ENCODE measurements around the gene PTTG1.

The PTTG1 gene

GRCh38 chr5:160473681-160474080 lies 52.0 kb downstream of the PTTG1 start:
- Histone ChIP-seq H3K4me1 (ENCODE audit: insufficient read depth, insufficient read length) (peaks cover 3% of the 10 kb centered on the region), H3K27me3 (ENCODE audit: insufficient read depth, insufficient read length) (no peaks in the 10 kb centered on the region), H3K4me3 (ENCODE audit: insufficient read length, low read depth) (no peak overlapping the region), H3K9me3 (ENCODE audit: insufficient read depth, low read length) (no peaks in the 10 kb centered on the region), H3K36me3 (ENCODE audit: insufficient read depth, insufficient read length, low read length) (no peaks in the 10 kb centered on the region), H3K9ac (ENCODE audit: insufficient read length, low read depth) (no peak overlapping the region)
- no peak for DNase-seq (ENCODE audit: low read depth, low spot score)
- TF ChIP-seq YY1 (IDR thresholded peaks at IDR 0.05; ENCODE audit: insufficient read depth, insufficient read length) (no peak), SUZ12 (IDR thresholded peaks at IDR 0.05; ENCODE audit: extremely low read depth, insufficient read depth, insufficient read length) (no peak), ZNF274 (IDR thresholded peaks at IDR 0.05; ENCODE audit: low read depth, low read length) (no peak)

DNA sequence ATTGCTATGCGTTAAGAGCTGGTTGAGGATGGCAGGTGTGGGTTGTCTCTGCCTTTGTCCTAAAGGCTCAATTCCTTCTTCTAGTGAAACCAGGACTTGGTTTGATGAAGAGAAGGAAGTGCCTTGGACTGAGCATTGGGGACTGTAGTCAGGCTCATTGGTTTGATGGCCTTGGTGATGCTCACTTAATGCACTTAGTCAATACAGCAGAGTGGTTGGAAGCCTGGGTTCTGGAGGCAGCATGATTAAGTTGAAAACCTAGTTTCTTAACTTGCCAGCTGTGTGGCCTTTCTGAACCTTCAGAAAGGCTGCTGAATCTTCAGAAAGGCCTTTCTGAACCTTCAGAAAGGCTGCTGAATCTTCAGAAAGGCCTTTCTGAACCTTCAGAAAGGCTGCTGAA lies 52.4 kb downstream of the PTTG1 start:
- TF ChIP-seq SUZ12 (IDR thresholded peaks at IDR 0.05; ENCODE audit: extremely low read depth, insufficient read depth, insufficient read length) (no peak), YY1 (IDR thresholded peaks at IDR 0.05; ENCODE audit: insufficient read depth, insufficient read length) (no peak), ZNF274 (IDR thresholded peaks at IDR 0.05; ENCODE audit: low read depth, low read length) (no peak)
- Histone ChIP-seq H3K4me3 (ENCODE audit: insufficient read length, low read depth) (no peak overlapping the region), H3K9me3 (ENCODE audit: insufficient read depth, low read length) (no peaks in the 10 kb centered on the region), H3K4me1 (ENCODE audit: insufficient read depth, insufficient read length) (peaks cover 3% of the 10 kb centered on the region), H3K36me3 (ENCODE audit: insufficient read depth, insufficient read length, low read length) (no peaks in the 10 kb centered on the region), H3K27me3 (ENCODE audit: insufficient read depth, insufficient read length) (no peaks in the 10 kb centered on the region), H3K9ac (ENCODE audit: insufficient read length, low read depth) (no peak overlapping the region)
- no peak for DNase-seq (ENCODE audit: low read depth, low spot score)

GRCh38 chr5:160475864-160476438 lies 54.3 kb downstream of the PTTG1 start:
- no peak for TF ChIP-seq ZNF274 (IDR thresholded peaks at IDR 0.05; ENCODE audit: low read depth, low read length)
- TF ChIP-seq SUZ12 (IDR thresholded peaks at IDR 0.05; ENCODE audit: extremely low read depth, insufficient read depth, insufficient read length) = no peak
- no peak for TF ChIP-seq YY1 (IDR thresholded peaks at IDR 0.05; ENCODE audit: insufficient read depth, insufficient read length)
- H3K27me3 ChIP-seq (ENCODE audit: insufficient read depth, insufficient read length) = no peaks in the 10 kb centered on the region
- no peak overlapping the region for H3K9ac ChIP-seq (ENCODE audit: insufficient read length, low read depth)
- H3K4me3 ChIP-seq (ENCODE audit: insufficient read length, low read depth) = no peak overlapping the region
- H3K36me3 ChIP-seq (ENCODE audit: insufficient read depth, insufficient read length, low read length) = no peaks in the 10 kb centered on the region
- H3K4me1 ChIP-seq (ENCODE audit: insufficient read depth, insufficient read length) = peaks cover 3% of the 10 kb centered on the region
- no peaks in the 10 kb centered on the region for H3K9me3 ChIP-seq (ENCODE audit: insufficient read depth, low read length)
- DNase-seq (ENCODE audit: low read depth, low spot score) = no peak

DNA sequence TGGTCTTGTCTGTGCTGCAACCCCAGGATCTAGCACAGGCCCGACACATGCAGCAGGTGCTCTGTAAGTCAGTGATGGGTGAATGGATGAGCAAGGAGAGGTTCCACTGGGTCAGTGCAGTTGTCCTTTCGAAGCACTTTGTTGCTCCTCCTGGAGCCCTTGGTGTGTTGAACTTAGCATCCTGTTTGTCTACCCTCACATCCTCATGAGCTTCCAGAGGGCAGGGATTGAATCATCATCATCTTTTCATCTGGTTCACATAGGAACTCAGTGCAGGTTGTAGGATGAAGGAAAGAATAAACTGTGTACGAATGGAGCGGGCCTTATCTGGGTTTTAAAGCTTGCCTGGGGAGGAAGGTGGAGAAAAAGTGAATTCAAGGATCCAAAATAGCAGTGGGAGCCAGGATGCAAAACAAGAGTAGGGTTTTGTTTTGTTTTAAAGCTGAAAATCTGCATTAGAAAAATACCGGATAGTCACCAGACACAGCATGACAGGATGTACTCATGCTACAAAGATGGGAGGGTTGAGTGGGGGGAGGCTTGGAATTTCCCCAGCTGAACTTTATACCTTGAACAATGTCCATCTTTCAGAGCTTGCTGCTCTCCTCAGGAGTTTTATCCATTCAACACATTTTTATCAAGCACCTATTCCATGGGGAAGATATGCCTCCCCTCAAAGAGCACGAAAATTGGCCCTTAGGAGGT lies 55.8 kb downstream of the PTTG1 start:
- peaks cover 3% of the 10 kb centered on the region for H3K4me1 ChIP-seq (ENCODE audit: insufficient read depth, insufficient read length)
- peak; percentile 42 for DNase-seq (ENCODE audit: low read depth, low spot score)
- no peaks in the 10 kb centered on the region for H3K27me3 ChIP-seq (ENCODE audit: insufficient read depth, insufficient read length)
- no peak overlapping the region for H3K4me3 ChIP-seq (ENCODE audit: insufficient read length, low read depth)
- H3K9me3 ChIP-seq (ENCODE audit: insufficient read depth, low read length) = no peaks in the 10 kb centered on the region
- no peak overlapping the region for H3K9ac ChIP-seq (ENCODE audit: insufficient read length, low read depth)
- no peaks in the 10 kb centered on the region for H3K36me3 ChIP-seq (ENCODE audit: insufficient read depth, insufficient read length, low read length)
- TF ChIP-seq ZNF274 (IDR thresholded peaks at IDR 0.05; ENCODE audit: low read depth, low read length) = no peak
- no peak for TF ChIP-seq SUZ12 (IDR thresholded peaks at IDR 0.05; ENCODE audit: extremely low read depth, insufficient read depth, insufficient read length)
- TF ChIP-seq YY1 (IDR thresholded peaks at IDR 0.05; ENCODE audit: insufficient read depth, insufficient read length) = no peak

DNA sequence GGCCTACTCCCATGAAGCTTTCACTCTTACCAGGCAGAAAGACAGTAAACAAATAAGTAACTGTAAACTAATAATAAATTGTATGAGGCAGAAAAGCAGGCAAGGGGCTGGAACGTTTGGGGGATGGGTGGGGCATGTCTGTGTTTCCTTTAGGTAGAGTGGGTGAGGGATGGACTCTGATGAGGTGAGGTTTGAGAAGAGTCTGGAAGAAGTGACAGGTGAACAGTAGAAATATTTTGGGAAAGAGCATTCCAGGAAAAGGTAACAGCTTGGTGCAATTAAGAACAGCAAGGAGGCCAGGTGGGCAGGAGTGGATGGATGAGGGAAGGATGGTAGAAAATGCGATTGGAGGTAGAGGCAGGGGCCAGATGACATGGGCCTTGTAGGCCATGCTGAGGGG lies 56.5 kb downstream of the PTTG1 start:
- peaks cover 3% of the 10 kb centered on the region for H3K4me1 ChIP-seq (ENCODE audit: insufficient read depth, insufficient read length)
- H3K9ac ChIP-seq (ENCODE audit: insufficient read length, low read depth) = no peak overlapping the region
- H3K4me3 ChIP-seq (ENCODE audit: insufficient read length, low read depth) = no peak overlapping the region
- H3K36me3 ChIP-seq (ENCODE audit: insufficient read depth, insufficient read length, low read length) = no peaks in the 10 kb centered on the region
- TF ChIP-seq SUZ12 (IDR thresholded peaks at IDR 0.05; ENCODE audit: extremely low read depth, insufficient read depth, insufficient read length) (no peak), ZNF274 (IDR thresholded peaks at IDR 0.05; ENCODE audit: low read depth, low read length) (no peak), YY1 (IDR thresholded peaks at IDR 0.05; ENCODE audit: insufficient read depth, insufficient read length) (no peak)
- DNase-seq (ENCODE audit: low read depth, low spot score) = no peak
- no peaks in the 10 kb centered on the region for H3K27me3 ChIP-seq (ENCODE audit: insufficient read depth, insufficient read length)
- H3K9me3 ChIP-seq (ENCODE audit: insufficient read depth, low read length) = no peaks in the 10 kb centered on the region
